MM.1S (cell line): Measurements from ENCODE around the gene CLEC2D.

ENCODE experiments used
- EZH2 ChIP-seq: fragments of 300-600 bp; sonication (generic); optimal IDR thresholded peaks from 2 replicates; pipeline ENCODE3; 2017; ENCODE audit warnings: low read depth, mild to moderate bottlenecking, antibody characterized with exemption, low read length, mixed read lengths
- TF ChIP-seq, protein P1 (sequence below): fragments of 300-600 bp; sonication (generic); IDR thresholded peaks from 2 replicates; pipeline ENCODE4 v1.5.1; 2016; ENCODE audit warnings: antibody characterized with exemption, low read length, mixed read lengths

- TF ChIP-seq, protein P1, sequence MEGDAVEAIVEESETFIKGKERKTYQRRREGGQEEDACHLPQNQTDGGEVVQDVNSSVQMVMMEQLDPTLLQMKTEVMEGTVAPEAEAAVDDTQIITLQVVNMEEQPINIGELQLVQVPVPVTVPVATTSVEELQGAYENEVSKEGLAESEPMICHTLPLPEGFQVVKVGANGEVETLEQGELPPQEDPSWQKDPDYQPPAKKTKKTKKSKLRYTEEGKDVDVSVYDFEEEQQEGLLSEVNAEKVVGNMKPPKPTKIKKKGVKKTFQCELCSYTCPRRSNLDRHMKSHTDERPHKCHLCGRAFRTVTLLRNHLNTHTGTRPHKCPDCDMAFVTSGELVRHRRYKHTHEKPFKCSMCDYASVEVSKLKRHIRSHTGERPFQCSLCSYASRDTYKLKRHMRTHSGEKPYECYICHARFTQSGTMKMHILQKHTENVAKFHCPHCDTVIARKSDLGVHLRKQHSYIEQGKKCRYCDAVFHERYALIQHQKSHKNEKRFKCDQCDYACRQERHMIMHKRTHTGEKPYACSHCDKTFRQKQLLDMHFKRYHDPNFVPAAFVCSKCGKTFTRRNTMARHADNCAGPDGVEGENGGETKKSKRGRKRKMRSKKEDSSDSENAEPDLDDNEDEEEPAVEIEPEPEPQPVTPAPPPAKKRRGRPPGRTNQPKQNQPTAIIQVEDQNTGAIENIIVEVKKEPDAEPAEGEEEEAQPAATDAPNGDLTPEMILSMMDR, result no peak
- TF ChIP-seq EZH2, result no peak
These were observed 540 bp upstream of the CLEC2D start for GRCh38 chr12:9669019-9669326.
